Measurements from ENCODE around the gene RBM25. TPM values are rescaled to one million over a fixed set of nuclear protein-coding genes. Genes with fewer than 3 reads are reported as not detected.

RBM25 gene
- total RNA-seq, 2 donors from 2014 or later: 57.0 to 62.8 TPM

GRCh38 chr14:73105050-73105449, 46.7 kb downstream of the RBM25 start:
- Histone ChIP-seq H3K27ac (no peak overlapping the region), H3K27me3 (no peaks in the 10 kb centered on the region), H3K36me3 (peaks cover 11% of the 10 kb centered on the region), H3K9me3 (no peaks in the 10 kb centered on the region), H3K4me3 (no peak overlapping the region), H3K9ac (ENCODE audit: low read depth in 2 of 2, low read length in 2 of 2) (no peak overlapping the region), H3K4me1 (no peaks in the 10 kb centered on the region)
- TF ChIP-seq CTCF (IDR thresholded peaks at IDR 0.05): no peak
- no peak for DNase-seq
- intact Hi-C loops (cut with DNase I): no loop called here

DNA sequence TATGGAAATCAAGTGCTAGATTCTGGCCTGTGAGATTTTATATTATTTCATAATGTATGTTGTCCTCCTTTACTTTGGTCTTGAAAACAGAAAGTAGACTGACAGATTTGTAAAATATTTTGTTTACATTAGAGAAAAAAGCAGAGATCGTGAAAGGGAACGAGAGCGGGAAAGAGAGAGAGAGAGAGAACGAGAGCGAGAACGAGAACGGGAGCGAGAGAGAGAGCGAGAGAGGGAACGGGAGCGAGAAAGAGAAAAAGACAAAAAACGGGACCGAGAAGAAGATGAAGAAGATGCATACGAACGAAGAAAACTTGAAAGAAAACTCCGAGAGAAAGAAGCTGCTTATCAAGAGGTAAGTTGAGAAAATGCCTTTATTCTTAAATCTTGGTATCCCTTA, 47.4 kb downstream of the RBM25 start:
- H3K27me3 ChIP-seq: no peaks in the 10 kb centered on the region
- H3K9ac ChIP-seq (ENCODE audit: low read depth in 2 of 2, low read length in 2 of 2): no peak overlapping the region
- intact Hi-C loops (cut with DNase I): no loop called here
- H3K4me1 ChIP-seq: no peaks in the 10 kb centered on the region
- peaks cover 13% of the 10 kb centered on the region for H3K36me3 ChIP-seq
- no peak for DNase-seq
- no peaks in the 10 kb centered on the region for H3K9me3 ChIP-seq
- H3K27ac ChIP-seq: no peak overlapping the region
- no peak for TF ChIP-seq CTCF (IDR thresholded peaks at IDR 0.05)
- no peak overlapping the region for H3K4me3 ChIP-seq

- DNase-seq: no peak
- intact Hi-C loops (cut with DNase I): no loop called here
These were observed 57.8 kb downstream of the RBM25 start for GRCh38 chr14:73116079-73116665.

DNA sequence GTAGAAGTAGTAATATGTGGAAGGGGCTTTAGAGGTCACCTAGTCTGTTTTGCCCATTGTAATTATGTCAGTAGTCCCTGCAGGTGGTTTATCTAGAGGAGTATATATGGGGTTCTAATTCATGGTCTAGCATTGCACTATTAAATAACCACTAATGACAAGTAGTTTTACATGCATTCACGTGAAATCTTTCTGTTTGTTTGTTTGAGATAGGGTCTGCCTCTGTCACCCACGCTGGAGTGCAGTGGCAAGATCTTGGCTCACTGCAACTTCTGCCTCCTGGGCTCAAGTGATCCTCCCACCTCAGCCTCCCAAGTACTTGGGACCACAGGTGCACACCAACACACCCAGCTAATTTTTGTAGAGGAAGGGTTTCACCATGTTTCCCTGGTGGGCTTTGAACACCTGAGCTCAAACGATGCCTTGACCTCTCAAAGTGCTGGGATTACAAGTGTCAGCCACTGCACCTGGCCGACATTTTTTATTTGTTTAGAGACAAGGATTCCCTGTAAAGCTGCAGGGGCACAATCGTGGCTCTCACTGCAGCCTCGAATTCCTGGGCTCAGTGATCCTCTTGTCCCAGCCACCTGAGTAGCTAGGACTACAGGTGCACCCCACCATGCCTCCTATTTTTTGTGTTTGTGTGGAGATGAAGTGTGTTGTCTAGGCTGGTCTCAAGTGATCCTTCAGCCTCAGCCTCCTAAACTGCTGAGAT, 66.0 kb downstream of the RBM25 start:
- H3K9me3 ChIP-seq: no peaks in the 10 kb centered on the region
- no peak overlapping the region for H3K4me3 ChIP-seq
- TF ChIP-seq CTCF (IDR thresholded peaks at IDR 0.05): no peak
- no peak for DNase-seq
- peaks cover 4% of the 10 kb centered on the region for H3K36me3 ChIP-seq
- no peaks in the 10 kb centered on the region for H3K4me1 ChIP-seq
- no peaks in the 10 kb centered on the region for H3K27me3 ChIP-seq
- no peak overlapping the region for H3K9ac ChIP-seq (ENCODE audit: low read depth in 2 of 2, low read length in 2 of 2)
- intact Hi-C loops (cut with DNase I): no loop called here
- H3K27ac ChIP-seq: no peak overlapping the region

More at GRCh38 chr14:73116079-73116665, 57.8 kb downstream of the RBM25 start:
- Histone ChIP-seq H3K4me1 (no peaks in the 10 kb centered on the region), H3K9ac (ENCODE audit: low read depth in 2 of 2, low read length in 2 of 2) (no peak overlapping the region), H3K4me3 (no peak overlapping the region), H3K27me3 (no peaks in the 10 kb centered on the region), H3K9me3 (no peaks in the 10 kb centered on the region), H3K36me3 (peaks cover 8% of the 10 kb centered on the region), H3K27ac (no peak overlapping the region)
- TF ChIP-seq CTCF (IDR thresholded peaks at IDR 0.05): no peak

- Histone ChIP-seq H3K9ac (ENCODE audit: low read depth in 2 of 2, low read length in 2 of 2) (no peak overlapping the region), H3K36me3 (peaks cover 4% of the 10 kb centered on the region), H3K27ac (no peak overlapping the region), H3K9me3 (no peaks in the 10 kb centered on the region), H3K27me3 (no peaks in the 10 kb centered on the region), H3K4me1 (no peaks in the 10 kb centered on the region), H3K4me3 (no peak overlapping the region)
- TF ChIP-seq CTCF (IDR thresholded peaks at IDR 0.05): no peak
- no peak for DNase-seq
- intact Hi-C loops (cut with DNase I): no loop called here
These were observed 66.8 kb downstream of the RBM25 start for GRCh38 chr14:73125169-73125588.

All from colonic mucosa (tissue), 4 donors.